Measurements from ENCODE around the gene AQP2. TPM values are rescaled to one million over a fixed set of nuclear protein-coding genes. Genes with fewer than 3 reads are reported as not detected.

Gene AQP2
- total RNA-seq, 1 experiment from 2014 or later = not detected

GRCh38 chr12:49962861-49963765, 12.6 kb downstream of the AQP2 start:
- H3K27me3 Mint-ChIP-seq (ENCODE audit: insufficient read depth, unreplicated experiment) = no peaks in the 10 kb centered on the region
- intact Hi-C loops (cut with micrococcal nuclease) = loop anchor here (10.0 kb wide), 1 partner anchor 212 kb away; no protein-coding TSS in a partner anchor

GRCh38 chr12:49963976-49964815, 13.7 kb downstream of the AQP2 start:
- H3K27ac Mint-ChIP-seq (ENCODE audit: low read depth, unreplicated experiment) = no peak overlapping the region
- intact Hi-C loops (cut with micrococcal nuclease) = loop anchor here (10.0 kb wide), 1 partner anchor 211 kb away; no protein-coding TSS in a partner anchor
- DNase-seq (ENCODE audit: unreplicated experiment) = no peak
- H3K4me3 Mint-ChIP-seq (ENCODE audit: unreplicated experiment) = no peak overlapping the region
- peaks cover 8% of the 10 kb centered on the region for H3K36me3 Mint-ChIP-seq (ENCODE audit: insufficient read depth, unreplicated experiment)
- no peak for TF ChIP-seq CTCF (IDR thresholded peaks at IDR 0.05; ENCODE audit: unreplicated experiment)
- CTCF ChIA-PET = interaction anchor here (0.7 to 8.8 kb wide), 10 partner anchors 14 to 126 kb away, joined by 3 to 241 read pairs (median 4); no protein-coding TSS in a partner anchor
- no peaks in the 10 kb centered on the region for H3K9me3 Mint-ChIP-seq (ENCODE audit: unreplicated experiment)
- peaks cover 27% of the 10 kb centered on the region for H3K4me1 Mint-ChIP-seq (ENCODE audit: insufficient read depth, unreplicated experiment)
- no peaks in the 10 kb centered on the region for H3K27me3 Mint-ChIP-seq (ENCODE audit: insufficient read depth, unreplicated experiment)
- BruUV-seq (replicated peaks) = no TSS peak
- POLR2A ChIA-PET = interaction anchor here (1.5 kb wide), 1 partner anchor 42 kb away, joined by 3 read pairs; no protein-coding TSS in a partner anchor

More at GRCh38 chr12:49962861-49963765, 12.6 kb downstream of the AQP2 start:
- Mint-ChIP-seq H3K36me3 (ENCODE audit: insufficient read depth, unreplicated experiment) (peaks cover 8% of the 10 kb centered on the region), H3K27ac (ENCODE audit: low read depth, unreplicated experiment) (no peak overlapping the region), H3K9me3 (ENCODE audit: unreplicated experiment) (no peaks in the 10 kb centered on the region), H3K4me3 (ENCODE audit: unreplicated experiment) (no peak overlapping the region), H3K4me1 (ENCODE audit: insufficient read depth, unreplicated experiment) (peaks cover 28% of the 10 kb centered on the region)
- no TSS peak for BruUV-seq (replicated peaks)
- no peak for TF ChIP-seq CTCF (IDR thresholded peaks at IDR 0.05; ENCODE audit: unreplicated experiment)
- ChIA-PET POLR2A (interaction anchor here (0.8 to 1.5 kb wide), 4 partner anchors 43 to 120 kb away, joined by 3 to 5 read pairs (median 4); partner anchors contain the start of gene BCDIN3D), CTCF (interaction anchor here (0.5 to 1.9 kb wide), 13 partner anchors 17 to 202 kb away, joined by 3 to 15 read pairs (median 3); partner anchors contain the start of gene RACGAP1)
- peak; percentile 90 for DNase-seq (ENCODE audit: unreplicated experiment)

- ChIA-PET POLR2A (interaction anchor here (0.6 to 3.0 kb wide), 6 partner anchors 33 to 197 kb away, joined by 3 to 14 read pairs (median 3); no protein-coding TSS in a partner anchor), CTCF (interaction anchor here (0.7 to 8.8 kb wide), 11 partner anchors 15 to 125 kb away, joined by 3 to 241 read pairs (median 14); no protein-coding TSS in a partner anchor)
- DNase-seq (ENCODE audit: unreplicated experiment) = no peak
- BruUV-seq (replicated peaks) = no TSS peak
- peaks cover 7% of the 10 kb centered on the region for H3K36me3 Mint-ChIP-seq (ENCODE audit: insufficient read depth, unreplicated experiment)
- H3K27ac Mint-ChIP-seq (ENCODE audit: low read depth, unreplicated experiment) = no peak overlapping the region
- H3K9me3 Mint-ChIP-seq (ENCODE audit: unreplicated experiment) = no peaks in the 10 kb centered on the region
- no peak overlapping the region for H3K4me3 Mint-ChIP-seq (ENCODE audit: unreplicated experiment)
- no peaks in the 10 kb centered on the region for H3K27me3 Mint-ChIP-seq (ENCODE audit: insufficient read depth, unreplicated experiment)
- TF ChIP-seq CTCF (IDR thresholded peaks at IDR 0.05; ENCODE audit: unreplicated experiment) = no peak
- intact Hi-C loops (cut with micrococcal nuclease) = loop anchor here (10.0 kb wide), 1 partner anchor 210 kb away; no protein-coding TSS in a partner anchor
- peaks cover 19% of the 10 kb centered on the region for H3K4me1 Mint-ChIP-seq (ENCODE audit: insufficient read depth, unreplicated experiment)
Observed at GRCh38 chr12:49964849-49965624, 14.5 kb downstream of the AQP2 start.
